ENCODE data around the gene LMBRD1.

DNA sequence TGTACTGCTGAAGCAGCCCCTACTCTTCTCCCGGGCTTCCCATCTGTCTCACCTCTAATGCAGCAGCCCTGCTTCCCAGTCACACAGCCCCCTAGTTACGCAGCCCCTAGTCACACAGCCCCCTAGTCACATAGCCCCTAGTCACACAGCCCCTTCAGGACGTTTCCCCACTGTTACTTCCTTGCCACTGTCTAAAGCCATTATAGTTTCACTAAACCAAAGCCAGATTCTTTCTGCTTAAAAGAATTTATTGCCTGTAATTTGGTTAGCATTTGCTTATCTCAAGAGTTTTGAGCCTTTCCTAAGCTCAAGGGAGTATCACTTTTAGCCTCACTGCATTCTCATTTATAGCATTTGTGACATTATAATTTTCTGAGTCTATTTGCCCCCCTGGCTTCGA lies 127.9 kb downstream of the LMBRD1 start:
- TF ChIP-seq, protein P1, sequence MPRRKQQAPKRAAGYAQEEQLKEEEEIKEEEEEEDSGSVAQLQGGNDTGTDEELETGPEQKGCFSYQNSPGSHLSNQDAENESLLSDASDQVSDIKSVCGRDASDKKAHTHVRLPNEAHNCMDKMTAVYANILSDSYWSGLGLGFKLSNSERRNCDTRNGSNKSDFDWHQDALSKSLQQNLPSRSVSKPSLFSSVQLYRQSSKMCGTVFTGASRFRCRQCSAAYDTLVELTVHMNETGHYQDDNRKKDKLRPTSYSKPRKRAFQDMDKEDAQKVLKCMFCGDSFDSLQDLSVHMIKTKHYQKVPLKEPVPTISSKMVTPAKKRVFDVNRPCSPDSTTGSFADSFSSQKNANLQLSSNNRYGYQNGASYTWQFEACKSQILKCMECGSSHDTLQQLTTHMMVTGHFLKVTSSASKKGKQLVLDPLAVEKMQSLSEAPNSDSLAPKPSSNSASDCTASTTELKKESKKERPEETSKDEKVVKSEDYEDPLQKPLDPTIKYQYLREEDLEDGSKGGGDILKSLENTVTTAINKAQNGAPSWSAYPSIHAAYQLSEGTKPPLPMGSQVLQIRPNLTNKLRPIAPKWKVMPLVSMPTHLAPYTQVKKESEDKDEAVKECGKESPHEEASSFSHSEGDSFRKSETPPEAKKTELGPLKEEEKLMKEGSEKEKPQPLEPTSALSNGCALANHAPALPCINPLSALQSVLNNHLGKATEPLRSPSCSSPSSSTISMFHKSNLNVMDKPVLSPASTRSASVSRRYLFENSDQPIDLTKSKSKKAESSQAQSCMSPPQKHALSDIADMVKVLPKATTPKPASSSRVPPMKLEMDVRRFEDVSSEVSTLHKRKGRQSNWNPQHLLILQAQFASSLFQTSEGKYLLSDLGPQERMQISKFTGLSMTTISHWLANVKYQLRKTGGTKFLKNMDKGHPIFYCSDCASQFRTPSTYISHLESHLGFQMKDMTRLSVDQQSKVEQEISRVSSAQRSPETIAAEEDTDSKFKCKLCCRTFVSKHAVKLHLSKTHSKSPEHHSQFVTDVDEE (CRISPR knock-in tag; IDR thresholded peaks at IDR 0.05): peak; percentile 77; the same call in 1 of the 2 replicates
- TF ChIP-seq RARB (CRISPR knock-in tag; IDR thresholded peaks at IDR 0.05) (no peak), TOX (CRISPR knock-in tag; IDR thresholded peaks at IDR 0.05; ENCODE audit: borderline replicate concordance) (no peak)
- TF ChIP-seq, protein P2, sequence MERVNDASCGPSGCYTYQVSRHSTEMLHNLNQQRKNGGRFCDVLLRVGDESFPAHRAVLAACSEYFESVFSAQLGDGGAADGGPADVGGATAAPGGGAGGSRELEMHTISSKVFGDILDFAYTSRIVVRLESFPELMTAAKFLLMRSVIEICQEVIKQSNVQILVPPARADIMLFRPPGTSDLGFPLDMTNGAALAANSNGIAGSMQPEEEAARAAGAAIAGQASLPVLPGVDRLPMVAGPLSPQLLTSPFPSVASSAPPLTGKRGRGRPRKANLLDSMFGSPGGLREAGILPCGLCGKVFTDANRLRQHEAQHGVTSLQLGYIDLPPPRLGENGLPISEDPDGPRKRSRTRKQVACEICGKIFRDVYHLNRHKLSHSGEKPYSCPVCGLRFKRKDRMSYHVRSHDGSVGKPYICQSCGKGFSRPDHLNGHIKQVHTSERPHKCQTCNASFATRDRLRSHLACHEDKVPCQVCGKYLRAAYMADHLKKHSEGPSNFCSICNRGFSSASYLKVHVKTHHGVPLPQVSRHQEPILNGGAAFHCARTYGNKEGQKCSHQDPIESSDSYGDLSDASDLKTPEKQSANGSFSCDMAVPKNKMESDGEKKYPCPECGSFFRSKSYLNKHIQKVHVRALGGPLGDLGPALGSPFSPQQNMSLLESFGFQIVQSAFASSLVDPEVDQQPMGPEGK (CRISPR knock-in tag; IDR thresholded peaks at IDR 0.05; ENCODE audit: borderline replicate concordance): no peak

All from SK-N-SH treated with all-trans-retinoic acid at 6 μM for 48 hours (cell line).